Left forelimb (tissue), 1 donor: ENCODE data around the gene HAP1.
"Not testable (repeated sequence)": the region's sequence is repeated elsewhere in the genome, so short reads cannot be mapped to it uniquely, and the experiment has no call there.

ENCODE experiments used
- DNase-seq: peaks from one replicate; pipeline ENCODE4 v3.0.0-alpha.2; 2018; ENCODE audit warnings: low spot score

Gene HAP1

GRCh38 chr17:41689497-41690299 lies 44.7 kb downstream of the HAP1 start:
- no peak for DNase-seq

DNA sequence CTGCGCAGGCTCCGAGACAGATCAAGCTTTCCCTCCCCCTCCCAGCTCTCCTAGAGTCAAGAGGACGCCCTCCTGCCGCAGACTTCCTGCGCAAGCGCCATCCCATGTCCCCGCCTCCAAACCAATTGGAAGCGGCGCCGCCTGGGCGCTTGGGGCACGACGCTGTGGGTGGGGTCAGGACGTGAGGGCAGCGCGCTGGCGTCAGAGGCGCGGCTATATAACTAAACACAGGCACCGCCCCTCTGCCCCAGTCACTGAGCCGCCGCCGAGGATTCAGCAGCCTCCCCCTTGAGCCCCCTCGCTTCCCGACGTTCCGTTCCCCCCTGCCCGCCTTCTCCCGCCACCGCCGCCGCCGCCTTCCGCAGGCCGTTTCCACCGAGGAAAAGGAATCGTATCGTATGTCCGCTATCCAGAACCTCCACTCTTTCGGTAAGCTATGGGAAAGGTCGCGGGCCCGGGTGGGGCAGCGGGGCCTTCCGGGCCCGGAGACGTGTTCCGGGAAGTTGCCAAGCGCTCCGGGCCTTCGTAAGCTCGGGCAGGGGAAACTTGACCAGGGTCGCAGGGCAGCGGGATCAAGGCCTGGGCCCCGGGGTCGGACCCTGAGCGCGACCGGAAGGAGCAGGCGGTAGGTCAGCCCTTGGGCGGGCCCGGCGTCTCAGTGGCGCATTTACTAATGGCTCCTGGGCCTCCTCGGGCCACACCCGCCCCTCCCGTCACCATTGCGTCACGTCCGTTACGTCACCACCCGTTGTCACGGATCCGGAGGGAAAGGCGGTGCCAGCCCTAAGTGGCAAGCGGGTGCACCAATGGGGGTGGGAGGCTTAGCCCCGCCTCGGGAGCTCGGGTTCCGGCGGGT lies 45.6 kb downstream of the HAP1 start, which contains the start of gene EIF1:
EIF1 (plus strand) TSS at position 245 of the 856 bp plus-strand sequence; CDS start at position 399, 154 bp downstream.
- DNase-seq, result peak; percentile 100

GRCh38 chr17:41687828-41688640 lies 46.4 kb downstream of the HAP1 start:
- no peak for DNase-seq

- DNase-seq, result no peak
Measured at GRCh38 chr17:41686281-41686680, 48.2 kb downstream of the HAP1 start.

DNA sequence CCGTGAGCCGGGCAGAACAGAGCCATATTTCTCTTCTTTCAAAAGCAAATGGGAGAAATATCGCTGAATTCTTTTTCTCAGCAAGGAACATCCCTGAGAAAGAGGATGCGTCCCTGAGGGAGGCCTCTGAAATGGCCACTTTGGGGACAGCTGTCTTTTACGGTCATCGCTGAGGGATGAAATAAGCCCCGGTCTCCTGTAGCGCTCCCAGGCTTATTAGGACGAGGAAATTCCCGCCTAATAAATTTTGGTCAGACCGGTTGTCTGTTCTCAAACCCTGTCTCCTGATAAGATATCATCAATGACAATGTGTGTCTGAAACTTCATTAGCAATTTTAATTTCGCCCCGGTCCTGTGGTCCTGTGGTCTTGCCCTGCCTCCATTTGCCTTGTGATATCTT lies 48.7 kb downstream of the HAP1 start:
- DNase-seq, result not testable (repeated sequence)

- DNase-seq, result no peak
Measured at GRCh38 chr17:41684035-41684434, 50.4 kb downstream of the HAP1 start.

DNA sequence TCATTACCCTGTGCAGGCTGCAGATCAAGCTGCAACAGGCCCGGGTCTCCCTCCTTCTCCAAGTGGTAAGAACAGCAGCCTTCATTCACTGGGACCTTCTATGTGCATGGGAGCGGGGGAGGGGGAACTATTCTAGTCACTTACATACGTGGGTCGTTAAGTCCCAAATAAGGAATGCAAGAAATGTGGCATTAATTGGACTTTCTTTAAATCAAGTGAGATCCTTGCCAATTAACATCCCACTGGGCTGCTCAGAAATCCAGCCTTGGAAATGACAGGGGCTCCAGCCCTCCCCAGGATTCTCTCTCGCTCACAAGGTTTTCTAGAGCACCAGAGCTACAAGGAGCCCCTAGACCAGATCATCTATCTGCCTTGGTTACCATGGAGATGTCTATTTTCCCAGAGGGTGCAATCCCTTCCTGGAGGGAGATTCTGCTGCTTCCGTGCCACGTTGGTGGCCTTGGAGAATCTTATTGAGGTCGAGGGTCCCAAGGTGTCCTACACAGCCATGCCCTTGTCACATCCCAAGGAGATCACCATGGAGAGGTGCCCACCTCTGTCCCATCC lies 50.9 kb downstream of the HAP1 start:
- DNase-seq, result no peak

GRCh38 chr17:41682631-41683030 lies 51.8 kb downstream of the HAP1 start:
- DNase-seq, result no peak

DNA sequence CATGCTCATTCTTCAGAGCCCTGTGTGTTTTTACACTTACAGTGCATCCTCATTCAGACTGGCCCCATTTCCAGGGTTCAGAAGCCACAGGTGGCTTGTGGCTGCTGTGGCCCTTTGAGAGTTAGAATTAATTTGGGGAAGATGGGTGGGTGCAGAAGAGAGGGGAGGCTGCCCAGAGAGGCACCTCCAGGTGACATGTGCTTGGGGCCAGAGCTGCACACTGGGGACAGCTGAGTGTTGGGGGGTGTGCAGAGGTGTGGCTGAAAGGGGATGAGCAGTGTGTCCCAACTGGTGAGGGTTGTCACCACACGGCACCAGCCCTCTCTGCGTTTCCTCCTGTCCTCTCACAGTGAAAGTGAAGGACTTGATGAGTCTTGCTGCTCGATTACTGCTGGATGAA lies 52.7 kb downstream of the HAP1 start:
- no peak for DNase-seq

- DNase-seq, result no peak
Measured at GRCh38 chr17:41680426-41681040, 53.9 kb downstream of the HAP1 start.

GRCh38 chr17:41679740-41680425 lies 54.6 kb downstream of the HAP1 start:
- no peak for DNase-seq

DNA sequence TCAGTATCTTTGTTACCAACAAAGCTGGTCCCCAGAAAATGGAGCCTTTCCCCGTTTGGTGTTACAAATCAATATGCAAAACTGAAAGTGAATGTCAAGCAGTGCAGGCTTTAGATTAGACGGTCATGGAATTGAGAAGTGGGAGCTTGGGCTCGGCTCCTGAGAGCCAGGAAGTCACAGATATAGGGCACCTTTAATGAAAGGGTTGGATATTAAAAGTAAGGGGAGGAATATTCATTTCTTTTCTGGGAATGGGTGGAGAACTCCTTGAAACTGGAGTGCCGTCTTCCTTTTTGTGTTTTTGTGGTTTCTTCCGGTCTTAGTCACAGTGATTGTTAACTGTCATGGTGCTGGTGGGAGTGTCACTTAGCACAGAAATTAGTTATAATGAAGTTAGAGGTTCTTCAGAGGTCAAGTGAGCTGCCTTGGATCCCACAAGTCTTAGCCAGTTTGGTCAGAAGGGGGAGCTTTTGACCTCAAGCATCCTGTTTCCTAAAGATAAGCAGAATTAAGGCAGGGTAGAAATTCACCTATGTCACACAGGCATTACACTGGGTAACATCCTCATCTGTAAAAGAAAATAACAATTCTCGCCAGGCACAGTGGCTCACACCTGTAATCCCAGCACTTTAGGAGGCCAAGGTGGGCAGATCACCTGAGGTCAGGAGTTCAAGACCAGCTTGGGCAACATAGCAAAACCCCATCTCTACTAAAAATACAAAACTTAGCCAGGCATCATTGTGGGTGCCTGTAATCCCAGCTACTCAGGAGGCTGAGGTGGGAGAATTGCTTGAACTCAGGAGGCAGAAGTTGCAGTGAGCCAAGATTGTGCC lies 55.3 kb downstream of the HAP1 start:
- DNase-seq, result no peak

DNA sequence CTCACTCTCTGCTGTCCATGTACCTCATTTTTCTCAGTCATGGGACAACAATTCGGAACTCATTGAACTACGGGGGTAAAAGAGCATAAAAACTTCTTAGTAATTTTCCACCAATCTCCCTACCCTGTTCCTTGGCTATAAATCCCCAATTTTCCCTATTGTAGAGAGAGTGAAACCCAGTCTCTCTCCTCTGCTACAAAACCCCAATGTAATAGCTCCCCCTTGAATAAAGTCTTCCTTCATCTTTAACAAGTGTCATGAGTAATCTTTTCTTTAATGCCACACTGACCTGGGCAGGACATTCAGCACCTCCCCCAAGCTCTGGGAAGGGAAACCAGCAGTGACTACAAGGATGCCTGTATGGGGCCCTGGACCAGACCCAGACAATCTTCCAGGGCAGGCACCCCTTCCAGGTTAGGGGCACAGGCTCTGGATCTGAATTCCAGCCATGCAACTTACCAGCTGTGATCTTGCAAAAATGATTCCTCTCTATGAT lies 56.0 kb downstream of the HAP1 start:
- DNase-seq, result no peak

GRCh38 chr17:41676058-41676419 lies 58.4 kb downstream of the HAP1 start:
- no peak for DNase-seq

GRCh38 chr17:41675157-41676057 lies 59.0 kb downstream of the HAP1 start:
- DNase-seq, result not testable (repeated sequence)
